HG03354 (cell line): ENCODE results near the gene CDKAL1.
A peak's percentile ranks its signal among the peaks of the same experiment; 100 is the strongest.
"Not testable (repeated sequence)": the region's sequence is repeated elsewhere in the genome, so short reads cannot be mapped to it uniquely, and the experiment has no call there.

Experiments used
- ATAC-seq: cut with Tn5 transposase; IDR thresholded peaks from one replicate; pipeline ENCODE4 v1.9.1; 2021; ENCODE audit warnings: mild to moderate bottlenecking; ENCODE audit not compliant: unreplicated experiment, poor library complexity, severe bottlenecking

The CDKAL1 gene

GRCh38 chr6:21022343-21023107, 488.3 kb downstream of the CDKAL1 start:
- peak; percentile 94 for ATAC-seq

- no peak for ATAC-seq
These were observed 489.0 kb downstream of the CDKAL1 start for GRCh38 chr6:21023210-21023609.

- ATAC-seq = no peak
These were observed 490.4 kb downstream of the CDKAL1 start for GRCh38 chr6:21024616-21025015.

DNA sequence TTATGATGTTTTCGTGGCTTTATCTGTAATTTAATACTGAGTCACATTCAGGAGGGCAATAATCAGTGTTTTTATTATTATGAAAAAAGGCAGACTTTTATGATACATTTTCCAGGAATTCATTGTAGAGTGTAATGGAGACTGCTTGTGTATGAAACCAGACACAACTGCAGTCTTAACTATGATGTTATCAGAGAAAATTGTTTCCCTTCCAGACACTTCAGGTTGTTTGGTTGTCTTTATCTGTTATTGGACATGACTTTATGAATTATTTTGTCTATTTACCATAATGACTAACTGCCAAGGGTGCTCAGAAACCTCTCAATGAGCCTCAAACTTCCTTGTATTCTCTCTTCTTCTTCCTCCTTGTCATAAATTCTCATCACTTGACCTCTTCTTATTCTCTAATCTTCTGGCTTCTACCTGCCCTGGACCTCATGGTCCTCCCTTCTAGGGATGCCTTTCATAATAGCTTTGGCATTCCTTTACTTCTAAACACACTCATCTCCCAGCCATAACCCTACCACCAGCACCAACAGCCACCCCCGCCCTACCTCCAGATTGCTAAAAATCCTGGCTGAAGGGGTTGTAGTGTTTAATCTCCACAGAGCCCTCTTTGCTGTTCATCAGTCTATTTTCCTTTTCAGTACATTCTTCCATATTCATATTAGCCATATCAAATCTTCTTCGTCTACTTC, 492.5 kb downstream of the CDKAL1 start:
- no peak for ATAC-seq

DNA sequence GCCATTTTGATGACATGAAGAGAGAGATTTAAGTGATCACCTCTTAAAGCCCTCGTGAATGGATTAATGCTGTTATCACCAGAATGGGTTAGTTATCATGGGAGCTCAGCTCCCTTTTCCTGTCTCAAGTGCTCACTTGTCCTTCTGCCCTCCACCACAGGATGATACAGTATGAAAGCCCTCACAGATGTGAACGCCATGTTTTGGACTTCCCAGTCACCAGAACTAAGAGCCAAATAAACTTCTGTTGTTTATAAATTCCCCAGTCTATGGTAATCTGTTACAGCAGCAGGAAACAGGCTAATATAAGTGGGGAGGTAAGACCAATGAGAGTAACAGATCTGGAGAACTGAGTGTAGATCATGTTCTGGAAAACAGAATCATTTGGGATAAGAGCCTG, 493.2 kb downstream of the CDKAL1 start:
- no peak for ATAC-seq

GRCh38 chr6:21031182-21031581, 496.9 kb downstream of the CDKAL1 start:
- ATAC-seq = no peak

- no peak for ATAC-seq
These were observed 498.8 kb downstream of the CDKAL1 start for GRCh38 chr6:21033084-21033483.

GRCh38 chr6:21033575-21034026, 499.3 kb downstream of the CDKAL1 start:
- no peak for ATAC-seq

- no peak for ATAC-seq
These were observed 500.1 kb downstream of the CDKAL1 start for GRCh38 chr6:21034345-21034744.

GRCh38 chr6:21037453-21037852, 503.2 kb downstream of the CDKAL1 start:
- peak; percentile 94 for ATAC-seq

GRCh38 chr6:21039926-21040325, 505.7 kb downstream of the CDKAL1 start:
- ATAC-seq = no peak

GRCh38 chr6:21045135-21045700, 511.0 kb downstream of the CDKAL1 start:
- no peak for ATAC-seq

DNA sequence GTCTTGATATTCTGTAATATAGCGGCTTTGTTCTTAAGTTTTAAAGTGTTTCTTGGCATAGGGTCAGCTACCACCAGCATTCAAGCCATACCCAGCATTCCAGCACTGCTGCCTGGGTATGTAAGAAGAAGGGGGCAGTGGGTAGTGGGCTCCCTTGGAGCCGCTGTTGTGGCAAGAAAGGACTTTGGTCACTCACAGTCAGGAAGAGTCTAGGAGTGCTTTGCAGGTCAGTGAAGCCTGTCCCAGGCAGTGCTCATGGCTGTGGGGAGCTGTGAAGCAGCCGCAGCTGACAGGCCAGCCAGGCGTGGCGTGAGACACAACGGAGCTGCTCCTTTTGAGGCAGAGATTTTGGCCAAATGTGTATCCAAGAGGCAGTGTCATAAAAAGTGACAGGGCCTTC, 512.0 kb downstream of the CDKAL1 start:
- no peak for ATAC-seq

DNA sequence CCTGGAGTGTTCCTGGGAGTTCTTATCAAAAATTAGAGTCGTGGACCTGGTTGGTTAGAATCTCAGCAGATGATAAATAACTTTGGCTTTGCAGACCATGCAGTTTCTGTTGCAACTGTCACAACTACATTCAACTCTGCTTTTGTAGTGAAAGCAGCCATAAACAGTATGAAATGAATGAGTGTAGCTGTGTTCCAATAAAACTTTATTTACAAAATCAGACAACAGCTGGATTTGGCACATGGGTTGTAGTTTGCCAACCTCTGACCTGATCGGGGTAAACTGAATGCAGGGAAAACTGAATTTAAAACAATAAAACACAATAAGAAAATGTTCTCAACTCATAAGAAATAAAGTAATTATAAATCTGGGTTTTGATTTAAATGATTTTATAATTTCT, 513.8 kb downstream of the CDKAL1 start:
- ATAC-seq = no peak

DNA sequence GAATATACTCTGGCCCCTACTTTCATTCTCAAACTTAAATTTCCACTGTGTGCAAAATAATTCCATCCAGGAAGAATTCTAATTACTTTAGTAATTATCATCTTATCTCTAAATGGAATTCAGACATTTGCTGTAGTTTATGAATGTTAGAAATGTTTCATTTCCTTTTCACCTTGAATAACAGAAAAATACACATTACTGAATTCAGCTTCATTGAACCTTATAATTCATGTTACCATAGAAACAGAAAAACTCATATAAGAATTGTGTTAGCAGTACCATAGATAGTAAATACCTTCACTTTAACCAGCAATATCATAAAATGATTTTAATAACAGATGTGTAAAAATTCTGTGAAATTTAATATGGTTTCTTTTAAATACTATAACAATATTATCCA, 514.9 kb downstream of the CDKAL1 start:
- no peak for ATAC-seq

DNA sequence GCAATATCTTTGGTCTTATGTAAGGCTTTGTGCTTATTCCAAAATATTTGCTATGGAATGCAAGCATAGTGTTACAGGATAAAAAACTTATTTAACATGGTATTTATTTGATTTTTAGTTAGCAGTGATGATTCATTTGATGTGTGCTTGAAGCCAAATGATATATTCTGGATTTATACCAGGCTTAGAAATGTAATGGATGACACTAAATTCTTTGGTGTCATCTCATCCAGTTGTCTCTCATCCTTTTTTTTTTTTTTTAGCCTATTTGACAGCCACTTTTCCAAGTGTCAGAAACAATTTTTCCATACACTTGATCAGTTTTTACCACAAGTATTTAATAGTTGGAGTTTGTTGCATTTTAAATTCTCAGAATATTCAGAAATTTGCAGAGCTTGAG, 515.3 kb downstream of the CDKAL1 start:
- no peak for ATAC-seq

GRCh38 chr6:21050935-21051334, 516.7 kb downstream of the CDKAL1 start:
- ATAC-seq = no peak

GRCh38 chr6:21051777-21052176, 517.5 kb downstream of the CDKAL1 start:
- no peak for ATAC-seq

- no peak for ATAC-seq
These were observed 519.4 kb downstream of the CDKAL1 start for GRCh38 chr6:21053612-21054011.

GRCh38 chr6:21055480-21055879, 521.2 kb downstream of the CDKAL1 start:
- ATAC-seq = not testable (repeated sequence)

- ATAC-seq = no peak
These were observed 527.6 kb downstream of the CDKAL1 start for GRCh38 chr6:21061892-21062291.
